ENCODE data around the gene ICE1. TPM values are rescaled to one million over a fixed set of nuclear protein-coding genes. Genes with fewer than 3 reads are reported as not detected.

The ICE1 gene
- total and polyA plus RNA-seq, 9 of the 15 experiments (the other 6 are each of a cell fraction or from before 2014, with no cell fraction given): 4.9 to 47.4 (median 28.2) TPM

DNA sequence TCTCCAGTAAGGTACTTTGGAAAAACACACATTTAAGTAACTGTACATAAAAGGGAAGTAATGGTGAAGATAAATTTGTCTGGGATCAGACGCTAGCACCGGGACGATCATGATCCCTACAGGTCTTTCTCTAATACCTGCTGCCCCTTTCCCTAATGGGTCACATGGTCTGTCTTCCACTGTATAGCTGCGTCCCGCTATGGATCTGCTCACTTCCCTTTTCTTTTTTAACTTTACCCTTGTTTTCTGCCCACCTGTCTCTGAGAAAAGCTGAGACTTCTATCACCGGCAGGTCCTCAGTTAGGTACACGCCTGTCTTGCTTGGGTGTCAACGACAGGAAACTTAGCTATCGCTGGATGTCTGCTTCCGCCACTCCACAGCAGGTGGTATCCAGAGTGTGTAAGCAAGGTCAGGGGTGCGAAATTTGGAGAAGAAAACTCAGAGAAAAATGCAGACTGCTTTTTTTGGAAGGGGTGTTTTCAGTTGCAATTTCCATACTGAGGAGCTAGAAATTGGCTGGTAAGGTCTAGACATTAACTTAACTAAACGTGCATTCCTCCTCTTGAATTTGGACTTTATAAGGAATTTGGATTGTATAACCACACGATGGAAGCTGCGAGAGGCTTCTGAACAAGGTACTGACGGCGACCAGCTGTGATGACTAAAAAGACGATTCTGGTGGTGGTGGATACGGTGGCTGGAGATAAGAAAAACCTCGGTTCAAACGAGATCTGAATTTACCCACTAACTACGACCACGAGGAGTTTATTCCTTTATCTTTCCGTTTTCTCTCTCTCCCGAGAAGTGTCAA lies 1.1 kb upstream of the ICE1 start (continued):
- TF ChIP-seq, protein P1, sequence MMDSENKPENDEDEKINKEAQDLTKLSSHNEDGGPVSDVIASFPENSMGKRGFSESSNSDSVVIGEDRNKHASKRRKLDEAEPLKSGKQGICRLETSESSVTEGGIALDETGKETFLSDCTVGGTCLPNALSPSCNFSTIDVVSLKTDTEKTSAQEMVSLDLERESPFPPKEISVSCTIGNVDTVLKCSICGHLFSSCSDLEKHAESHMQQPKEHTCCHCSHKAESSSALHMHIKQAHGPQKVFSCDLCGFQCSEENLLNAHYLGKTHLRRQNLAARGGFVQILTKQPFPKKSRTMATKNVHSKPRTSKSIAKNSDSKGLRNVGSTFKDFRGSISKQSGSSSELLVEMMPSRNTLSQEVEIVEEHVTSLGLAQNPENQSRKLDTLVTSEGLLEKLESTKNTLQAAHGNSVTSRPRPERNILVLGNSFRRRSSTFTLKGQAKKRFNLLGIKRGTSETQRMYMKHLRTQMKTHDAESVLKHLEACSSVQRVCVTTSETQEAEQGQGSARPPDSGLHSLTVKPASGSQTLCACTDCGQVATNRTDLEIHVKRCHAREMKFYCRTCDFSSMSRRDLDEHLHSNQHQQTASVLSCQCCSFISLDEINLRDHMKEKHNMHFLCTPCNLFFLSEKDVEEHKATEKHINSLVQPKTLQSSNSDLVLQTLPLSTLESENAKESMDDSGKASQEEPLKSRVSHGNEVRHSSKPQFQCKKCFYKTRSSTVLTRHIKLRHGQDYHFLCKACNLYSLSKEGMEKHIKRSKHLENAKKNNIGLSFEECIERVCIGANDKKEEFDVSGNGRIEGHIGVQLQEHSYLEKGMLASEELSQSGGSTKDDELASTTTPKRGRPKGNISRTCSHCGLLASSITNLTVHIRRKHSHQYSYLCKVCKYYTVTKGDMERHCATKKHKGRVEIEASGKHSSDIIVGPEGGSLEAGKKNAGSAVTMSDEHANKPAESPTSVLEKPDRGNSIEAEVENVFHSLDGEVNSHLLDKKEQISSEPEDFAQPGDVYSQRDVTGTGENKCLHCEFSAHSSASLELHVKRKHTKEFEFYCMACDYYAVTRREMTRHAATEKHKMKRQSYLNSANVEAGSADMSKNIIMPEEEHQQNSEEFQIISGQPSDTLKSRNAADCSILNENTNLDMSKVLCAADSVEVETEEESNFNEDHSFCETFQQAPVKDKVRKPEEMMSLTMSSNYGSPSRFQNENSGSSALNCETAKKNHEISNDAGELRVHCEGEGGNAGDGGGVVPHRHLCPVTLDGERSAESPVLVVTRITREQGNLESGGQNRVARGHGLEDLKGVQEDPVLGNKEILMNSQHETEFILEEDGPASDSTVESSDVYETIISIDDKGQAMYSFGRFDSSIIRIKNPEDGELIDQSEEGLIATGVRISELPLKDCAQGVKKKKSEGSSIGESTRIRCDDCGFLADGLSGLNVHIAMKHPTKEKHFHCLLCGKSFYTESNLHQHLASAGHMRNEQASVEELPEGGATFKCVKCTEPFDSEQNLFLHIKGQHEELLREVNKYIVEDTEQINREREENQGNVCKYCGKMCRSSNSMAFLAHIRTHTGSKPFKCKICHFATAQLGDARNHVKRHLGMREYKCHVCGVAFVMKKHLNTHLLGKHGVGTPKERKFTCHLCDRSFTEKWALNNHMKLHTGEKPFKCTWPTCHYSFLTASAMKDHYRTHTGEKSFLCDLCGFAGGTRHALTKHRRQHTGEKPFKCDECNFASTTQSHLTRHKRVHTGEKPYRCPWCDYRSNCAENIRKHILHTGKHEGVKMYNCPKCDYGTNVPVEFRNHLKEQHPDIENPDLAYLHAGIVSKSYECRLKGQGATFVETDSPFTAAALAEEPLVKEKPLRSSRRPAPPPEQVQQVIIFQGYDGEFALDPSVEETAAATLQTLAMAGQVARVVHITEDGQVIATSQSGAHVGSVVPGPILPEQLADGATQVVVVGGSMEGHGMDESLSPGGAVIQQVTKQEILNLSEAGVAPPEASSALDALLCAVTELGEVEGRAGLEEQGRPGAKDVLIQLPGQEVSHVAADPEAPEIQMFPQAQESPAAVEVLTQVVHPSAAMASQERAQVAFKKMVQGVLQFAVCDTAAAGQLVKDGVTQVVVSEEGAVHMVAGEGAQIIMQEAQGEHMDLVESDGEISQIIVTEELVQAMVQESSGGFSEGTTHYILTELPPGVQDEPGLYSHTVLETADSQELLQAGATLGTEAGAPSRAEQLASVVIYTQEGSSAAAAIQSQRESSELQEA (IDR thresholded peaks at IDR 0.05; ENCODE audit: low read depth): no peak
- no peak for TF ChIP-seq DNMT1 (IDR thresholded peaks at IDR 0.05)
- TF ChIP-seq DACH1 (IDR thresholded peaks at IDR 0.05; ENCODE audit: partially characterized antibody): peak; percentile 16
- peak in 1 of 2 experiments; percentile 9; a peak in 1 of 3 replicates for TF ChIP-seq CBX3 (IDR thresholded peaks at IDR 0.05; ENCODE audit: borderline replicate concordance in 1 of 2, low read length in 2 of 2)
- 0 out of 4 replicates have a peak, but pooled peaks of 1 of the 2 experiments have one; percentile 55 for TF ChIP-seq CSDE1 (IDR thresholded peaks at IDR 0.05)
- TF ChIP-seq BCOR (IDR thresholded peaks at IDR 0.05): 0 out of 2 replicates have a peak, but pooled peaks have one; percentile 34
- peak; percentile 82; the same call in 1 of the 2 replicates for TF ChIP-seq NFRKB (IDR thresholded peaks at IDR 0.05; ENCODE audit: low read depth)
- TF ChIP-seq PHTF2 (CRISPR knock-in tag; IDR thresholded peaks at IDR 0.05): no peak
- TF ChIP-seq PCBP2 (IDR thresholded peaks at IDR 0.05; ENCODE audit: low read depth, low read length, poor library complexity, severe bottlenecking): no peak
- TF ChIP-seq, protein P2, sequence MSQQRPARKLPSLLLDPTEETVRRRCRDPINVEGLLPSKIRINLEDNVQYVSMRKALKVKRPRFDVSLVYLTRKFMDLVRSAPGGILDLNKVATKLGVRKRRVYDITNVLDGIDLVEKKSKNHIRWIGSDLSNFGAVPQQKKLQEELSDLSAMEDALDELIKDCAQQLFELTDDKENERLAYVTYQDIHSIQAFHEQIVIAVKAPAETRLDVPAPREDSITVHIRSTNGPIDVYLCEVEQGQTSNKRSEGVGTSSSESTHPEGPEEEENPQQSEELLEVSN (IDR thresholded peaks at IDR 0.05; ENCODE audit: borderline replicate concordance in 1 of 2, extremely low read depth in 1 of 2, insufficient read depth in 1 of 2, insufficient read length in 1 of 2, low read depth in 1 of 2, low read length in 1 of 2, poor library complexity in 1 of 2, severe bottlenecking in 1 of 2): peak in 1 of 2 experiments; percentile 66
- TF ChIP-seq ZC3H4 (CRISPR knock-in tag; IDR thresholded peaks at IDR 0.05; ENCODE audit: borderline replicate concordance): no peak
- TF ChIP-seq ZNF23 (CRISPR knock-in tag; IDR thresholded peaks at IDR 0.05): 0 out of 2 replicates have a peak, but pooled peaks have one; percentile 24
- no peak for TF ChIP-seq ZNF263 (CRISPR knock-in tag; IDR thresholded peaks at IDR 0.05; ENCODE audit: borderline replicate concordance)
- TF ChIP-seq CBFB (CRISPR knock-in tag; IDR thresholded peaks at IDR 0.05): no peak
- peak; percentile 36 for TF ChIP-seq NCOR1 (IDR thresholded peaks at IDR 0.05)
- no peak for TF ChIP-seq ESRRB (CRISPR knock-in tag; IDR thresholded peaks at IDR 0.05; ENCODE audit: borderline replicate concordance)
- peak; percentile 33; the same call in 1 of the 2 replicates for TF ChIP-seq MAX (CRISPR knock-in tag; IDR thresholded peaks at IDR 0.05)
- no peak for TF ChIP-seq CHD4 (IDR thresholded peaks at IDR 0.05; ENCODE audit: insufficient read depth, insufficient replicate concordance, low read depth, low read length, poor library complexity, severe bottlenecking)

Data from K562 (cell line).